GM12878 (cell line): Measurements from ENCODE around the gene USP27X. TPM values are rescaled to one million over a fixed set of nuclear protein-coding genes. Genes with fewer than 3 reads are reported as not detected.

ENCODE experiments used
- JUNB ChIP-seq: IDR thresholded peaks from 2 replicates; pipeline ENCODE4 v1.6.1; 2016; ENCODE audit warnings: antibody characterized with exemption, mild to moderate bottlenecking
- KAT2A ChIP-seq: conservative IDR thresholded peaks from 2 replicates; pipeline ENCODE4 v1.6.1; 2011; ENCODE audit warnings: low read depth, low read length; ENCODE audit not compliant: control insufficient read depth
- NR2F1 ChIP-seq: fragments of 450-650 bp; conservative IDR thresholded peaks from 2 replicates; pipeline ENCODE4 v1.6.1; 2017; ENCODE audit warnings: mild to moderate bottlenecking
- TARDBP ChIP-seq: IDR thresholded peaks from 2 replicates; pipeline ENCODE4 v1.6.1; 2016; ENCODE audit warnings: borderline replicate concordance
- WRNIP1 ChIP-seq: IDR thresholded peaks from 2 replicates; pipeline ENCODE4 v1.6.1; 2011; ENCODE audit warnings: low read depth, low read length, improper control_type of control experiment, borderline replicate concordance
- polyA plus RNA-seq, 11 experiments: library from polyadenylated mRNA; depleted of rRNA in 4 of 11; unstranded in 6 of 11; stranded (reverse) in 5 of 11; fragments of >200 nt; fragmentation: Nextera tagmentation in 4 of 11; fragmentation: Illumina TruSeq in 1 of 11; extraction: Ambion mirVana in 4 of 11; extraction: Trizol in 1 of 11; gene quantifications; 1 replicate in 1 of 11; 2 replicates in 10 of 11; pipeline versions ENCODE4 v1.2.1 to v1.2.3, GENCODE V29; 2011 to 2016; ENCODE audit warnings: inconsistent platforms in 2 of 11, missing spikeins in 2 of 11, low read depth in 1 of 11
- total RNA-seq, 4 experiments: library from RNA; depleted of rRNA in 3 of 4; stranded (reverse); fragments of >200 nt in 3 of 4; fragmentation: Illumina TruSeq in 1 of 4; extraction: Trizol in 1 of 4; gene quantifications; 2 replicates each; pipeline versions ENCODE4 v1.2.1 to v1.2.3, GENCODE V29; 2013 to 2021

The USP27X gene
- total and polyA plus RNA-seq, 10 of the 15 experiments (the other 5 are each of a cell fraction or from before 2014, with no cell fraction given), result 0.09 to 2.0 (median 0.89) TPM; not detected in 1

DNA sequence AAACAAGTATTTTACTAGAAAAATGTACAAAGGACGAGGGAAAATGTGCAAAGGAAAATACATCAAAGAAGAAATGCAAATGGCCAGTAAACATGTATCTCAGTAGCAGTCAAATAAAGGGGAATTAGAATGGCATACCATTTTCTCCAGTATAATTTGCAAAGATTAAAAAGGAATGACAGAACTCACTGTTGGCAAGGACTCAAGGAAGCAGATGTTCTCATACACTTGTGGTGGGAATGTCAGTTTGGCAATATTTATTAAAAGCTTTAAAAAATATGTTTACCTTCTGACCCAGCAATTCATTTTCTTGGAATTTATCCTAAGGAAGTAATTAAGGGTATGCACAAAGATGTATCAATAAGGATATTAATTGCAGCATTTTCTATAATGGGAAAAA, 50.8 kb downstream of the USP27X start (continued):
- TF ChIP-seq NR2F1 (no peak), JUNB (no peak), KAT2A (no peak), WRNIP1 (no peak), TARDBP (no peak)

Other genes with a start within 250 kb of the USP27X start
- not detected in 2 replicates for gene PAGE1, start 183.5 kb upstream of the USP27X start, total RNA-seq (2014; rRNA removed)
- not detected in 2 replicates for gene PAGE1, start 183.5 kb upstream of the USP27X start, total RNA-seq (2014; rRNA removed; fragmentation: Illumina TruSeq; extraction: Trizol)
- not detected in 2 replicates for gene PAGE1, start 183.5 kb upstream of the USP27X start, total RNA-seq (2021)
- 0.14 TPM in 1 of 2 replicates, not detected in the other for gene PAGE1, start 183.5 kb upstream of the USP27X start, polyA plus RNA-seq (2011; rRNA removed)
- not detected in 2 replicates for gene PAGE1, start 183.5 kb upstream of the USP27X start, polyA plus RNA-seq (2014; fragmentation: Illumina TruSeq; extraction: Trizol)
- not detected for gene PAGE1, start 183.5 kb upstream of the USP27X start, polyA plus RNA-seq (2014; fragmentation: Nextera tagmentation; extraction: Ambion mirVana)
- gene PAGE1, start 183.5 kb upstream of the USP27X start, polyA plus RNA-seq (2014; rRNA removed), result not detected in 2 replicates
- gene PAGE1, start 183.5 kb upstream of the USP27X start, polyA plus RNA-seq (2016; fragmentation: Nextera tagmentation; extraction: Ambion mirVana), result not detected
- not detected in 2 replicates for gene PAGE4, start 50.2 kb upstream of the USP27X start, total RNA-seq (2014; rRNA removed)
- not detected in 2 replicates for gene PAGE4, start 50.2 kb upstream of the USP27X start, total RNA-seq (2014; rRNA removed; fragmentation: Illumina TruSeq; extraction: Trizol)
- not detected in 2 replicates for gene PAGE4, start 50.2 kb upstream of the USP27X start, total RNA-seq (2021)
- gene PAGE4, start 50.2 kb upstream of the USP27X start, polyA plus RNA-seq (2011; rRNA removed), result not detected in 2 replicates
- gene PAGE4, start 50.2 kb upstream of the USP27X start, polyA plus RNA-seq (2014; fragmentation: Illumina TruSeq; extraction: Trizol), result not detected in 2 replicates
- not detected for gene PAGE4, start 50.2 kb upstream of the USP27X start, polyA plus RNA-seq (2014; fragmentation: Nextera tagmentation; extraction: Ambion mirVana)
- gene PAGE4, start 50.2 kb upstream of the USP27X start, polyA plus RNA-seq (2014; rRNA removed), result not detected in 2 replicates
- not detected for gene PAGE4, start 50.2 kb upstream of the USP27X start, polyA plus RNA-seq (2016; fragmentation: Nextera tagmentation; extraction: Ambion mirVana)
- gene CLCN5, start 43.1 kb downstream of the USP27X start, total RNA-seq (2014; rRNA removed), result 2.3 and 3.7 TPM in 2 replicates
- 2.9 and 3.3 TPM in 2 replicates for gene CLCN5, start 43.1 kb downstream of the USP27X start, total RNA-seq (2014; rRNA removed; fragmentation: Illumina TruSeq; extraction: Trizol)
- gene CLCN5, start 43.1 kb downstream of the USP27X start, total RNA-seq (2021), result 3.1 and 4.5 TPM in 2 replicates
- 3.8 TPM in 2 replicates for gene CLCN5, start 43.1 kb downstream of the USP27X start, polyA plus RNA-seq (2011; rRNA removed)
- gene CLCN5, start 43.1 kb downstream of the USP27X start, polyA plus RNA-seq (2014; fragmentation: Illumina TruSeq; extraction: Trizol), result 3.1 and 5.5 TPM in 2 replicates
- under 1 TPM; 0.33 to 0.43 TPM for gene CLCN5, start 43.1 kb downstream of the USP27X start, polyA plus RNA-seq (2014; fragmentation: Nextera tagmentation; extraction: Ambion mirVana)
- 1.9 and 2.9 TPM in 2 replicates for gene CLCN5, start 43.1 kb downstream of the USP27X start, polyA plus RNA-seq (2014; rRNA removed)
- gene CLCN5, start 43.1 kb downstream of the USP27X start, polyA plus RNA-seq (2016; fragmentation: Nextera tagmentation; extraction: Ambion mirVana), result 1 to 10 TPM; 1.5 to 1.6 TPM